GM18507 (cell line): Measurements from ENCODE around the gene GAREM1.

ENCODE experiments used
- DNase-seq: peaks from one replicate; pipeline ENCODE4 v3.0.0; 2011; ENCODE audit warnings: low read depth; ENCODE audit not compliant: insufficient read length; ENCODE audit errors: extremely low spot score
- FAIRE-seq: peaks from 2 replicates; lab custom pipeline; 2011; peaks lifted over from hg19 to GRCh38; lab: Jason Lieb, UNC

The GAREM1 gene

GRCh38 chr18:32339045-32339444 lies 131.6 kb downstream of the GAREM1 start:
- FAIRE-seq, result no peak
- DNase-seq, result no peak

GRCh38 chr18:32337821-32338220 lies 132.9 kb downstream of the GAREM1 start:
- no peak for FAIRE-seq
- DNase-seq, result no peak

GRCh38 chr18:32337347-32337746 lies 133.3 kb downstream of the GAREM1 start:
- FAIRE-seq, result no peak
- DNase-seq, result no peak

- FAIRE-seq (no peak), DNase-seq (no peak)
Observed at GRCh38 chr18:32335228-32335627, 135.5 kb downstream of the GAREM1 start.

- no peak for DNase-seq
- FAIRE-seq, result no peak
Observed at GRCh38 chr18:32333781-32334180, 136.9 kb downstream of the GAREM1 start.

- DNase-seq (no peak), FAIRE-seq (no peak)
Observed at GRCh38 chr18:32332708-32333107, 138.0 kb downstream of the GAREM1 start.

GRCh38 chr18:32328974-32329373 lies 141.7 kb downstream of the GAREM1 start:
- FAIRE-seq (no peak), DNase-seq (no peak)

- no peak for FAIRE-seq
- DNase-seq, result no peak
Observed at GRCh38 chr18:32328379-32328778, 142.3 kb downstream of the GAREM1 start.

GRCh38 chr18:32326450-32327308 lies 144.0 kb downstream of the GAREM1 start:
- FAIRE-seq, result no peak
- no peak for DNase-seq

- no peak for FAIRE-seq
- DNase-seq, result no peak
Observed at GRCh38 chr18:32324181-32324580, 146.5 kb downstream of the GAREM1 start.

- FAIRE-seq, result no peak
- DNase-seq, result no peak
Observed at GRCh38 chr18:32321826-32322225, 148.9 kb downstream of the GAREM1 start.

GRCh38 chr18:32319084-32319483 lies 151.6 kb downstream of the GAREM1 start:
- DNase-seq (no peak), FAIRE-seq (no peak)

- FAIRE-seq (no peak), DNase-seq (no peak)
Observed at GRCh38 chr18:32318581-32318980, 152.1 kb downstream of the GAREM1 start.

GRCh38 chr18:32317651-32318050 lies 153.0 kb downstream of the GAREM1 start:
- FAIRE-seq (no peak), DNase-seq (no peak)

- DNase-seq (no peak), FAIRE-seq (no peak)
Observed at GRCh38 chr18:32315881-32316280, 154.8 kb downstream of the GAREM1 start.

GRCh38 chr18:32310774-32311173 lies 159.9 kb downstream of the GAREM1 start:
- DNase-seq (no peak), FAIRE-seq (no peak)

- FAIRE-seq, result no peak
- no peak for DNase-seq
Observed at GRCh38 chr18:32310101-32310500, 160.6 kb downstream of the GAREM1 start.

GRCh38 chr18:32308493-32309120 lies 162.1 kb downstream of the GAREM1 start:
- DNase-seq, result no peak

GRCh38 chr18:32303400-32303799 lies 167.3 kb downstream of the GAREM1 start:
- FAIRE-seq, result no peak
- no peak for DNase-seq

More at GRCh38 chr18:32308493-32309120, 162.1 kb downstream of the GAREM1 start:
- FAIRE-seq, result no peak

- FAIRE-seq, result no peak
- no peak for DNase-seq
Observed at GRCh38 chr18:32302806-32303205, 167.9 kb downstream of the GAREM1 start.
